Smooth muscle cell of the coronary artery (primary cell): ENCODE data around the gene TM7SF2. TPM values are rescaled to one million over a fixed set of nuclear protein-coding genes. Genes with fewer than 3 reads are reported as not detected.

Experiments used
- total RNA-seq: library from RNA; depleted of rRNA; stranded (reverse); fragments of >200 nt; gene quantifications from 2 replicates; pipeline ENCODE4 v1.2.3, GENCODE V29; 2014; ENCODE audit warnings: low replicate concordance

The TM7SF2 gene
- total RNA-seq = 7.6 and 8.8 TPM in 2 replicates

DNA sequence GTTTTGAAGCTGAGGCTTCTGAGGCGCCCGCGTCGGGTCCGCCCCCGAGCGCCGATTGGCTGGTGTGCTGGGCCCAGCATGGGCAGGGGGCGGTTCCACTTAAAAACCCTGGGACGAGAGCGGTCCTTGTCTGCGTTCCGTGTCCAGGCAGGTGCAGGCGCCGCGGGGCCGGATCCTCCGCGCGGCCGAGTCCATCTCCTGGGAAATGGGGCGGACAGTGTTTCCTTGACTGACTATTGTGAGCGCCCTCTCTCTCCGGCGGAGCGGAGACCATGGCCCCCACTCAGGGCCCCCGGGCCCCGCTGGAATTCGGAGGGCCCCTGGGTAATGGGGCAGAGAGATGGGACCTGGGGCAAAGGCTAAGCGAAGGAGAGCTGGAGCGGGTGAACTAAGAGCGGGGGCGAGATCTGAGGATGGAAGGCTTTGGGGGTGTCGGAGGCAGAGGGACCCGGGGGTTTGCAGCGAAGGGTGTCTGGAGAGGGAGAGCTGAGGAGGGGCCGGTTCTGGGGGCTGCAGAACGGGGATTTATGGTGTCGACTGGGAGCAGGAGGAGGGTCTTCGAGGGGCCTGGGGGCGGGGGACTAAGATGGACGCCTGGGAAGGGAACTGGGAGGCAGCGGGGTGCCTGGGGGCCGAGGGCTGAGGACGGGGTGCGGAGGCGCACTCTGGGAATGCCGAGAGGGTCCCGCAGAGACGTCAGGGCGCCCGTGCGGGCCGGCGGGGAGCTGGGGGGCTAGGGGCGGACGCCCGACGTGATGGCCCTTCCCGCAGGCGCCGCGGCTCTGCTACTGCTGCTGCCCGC lies at the start of gene TM7SF2:
Gene TM7SF2 (plus strand): TSS at position 129 of the 802 bp plus-strand sequence. CDS start 144 bp downstream, at position 273.

DNA sequence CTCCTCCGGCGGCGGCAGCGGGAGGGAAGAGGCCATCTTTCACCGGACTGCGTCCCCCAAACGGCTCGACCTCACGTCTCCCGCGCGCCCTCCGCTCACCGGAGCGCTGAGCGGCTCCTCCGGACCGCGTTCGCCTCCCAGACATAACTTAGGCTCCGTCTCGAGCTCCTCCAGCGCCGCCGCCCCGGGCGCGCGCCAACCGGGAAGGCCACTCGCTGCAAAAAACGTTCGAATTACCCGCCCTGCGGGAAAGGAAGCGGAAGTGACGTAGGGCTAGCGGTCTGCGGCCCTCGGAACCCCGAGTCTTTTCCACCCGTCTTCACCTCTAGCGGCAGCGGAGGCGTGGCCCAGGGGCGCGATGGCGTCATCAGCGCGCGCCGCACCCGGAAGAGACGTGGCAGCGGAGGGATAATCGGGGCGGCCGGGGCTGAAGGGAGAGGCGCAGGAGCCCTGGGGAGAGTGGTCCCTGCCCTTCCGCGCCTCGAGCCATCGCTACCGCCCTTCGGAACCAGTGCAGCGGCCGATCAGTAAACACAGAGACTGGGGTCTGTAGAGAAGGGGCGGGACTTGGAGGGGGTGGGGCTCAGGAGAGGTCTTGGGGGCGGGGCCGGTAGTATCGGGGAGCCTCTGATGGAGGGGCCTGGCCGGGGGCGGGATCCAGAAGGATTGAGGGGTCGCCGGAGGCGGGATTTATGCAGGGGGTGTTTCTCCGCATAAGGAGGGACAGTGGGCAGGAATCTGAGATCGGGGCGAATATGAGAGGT lies 27.7 kb upstream of the TM7SF2 start, which contains the start of the genes CDCA5 and ZFPL1:
Gene CDCA5 (minus strand): TSS at position 207 of the 764 bp plus-strand sequence. CDS start 62 bp downstream, at position 145.
Gene ZFPL1 (plus strand): TSS at position 389 of the 764 bp plus-strand sequence. CDS start 477 bp downstream, outside the sequence.

DNA sequence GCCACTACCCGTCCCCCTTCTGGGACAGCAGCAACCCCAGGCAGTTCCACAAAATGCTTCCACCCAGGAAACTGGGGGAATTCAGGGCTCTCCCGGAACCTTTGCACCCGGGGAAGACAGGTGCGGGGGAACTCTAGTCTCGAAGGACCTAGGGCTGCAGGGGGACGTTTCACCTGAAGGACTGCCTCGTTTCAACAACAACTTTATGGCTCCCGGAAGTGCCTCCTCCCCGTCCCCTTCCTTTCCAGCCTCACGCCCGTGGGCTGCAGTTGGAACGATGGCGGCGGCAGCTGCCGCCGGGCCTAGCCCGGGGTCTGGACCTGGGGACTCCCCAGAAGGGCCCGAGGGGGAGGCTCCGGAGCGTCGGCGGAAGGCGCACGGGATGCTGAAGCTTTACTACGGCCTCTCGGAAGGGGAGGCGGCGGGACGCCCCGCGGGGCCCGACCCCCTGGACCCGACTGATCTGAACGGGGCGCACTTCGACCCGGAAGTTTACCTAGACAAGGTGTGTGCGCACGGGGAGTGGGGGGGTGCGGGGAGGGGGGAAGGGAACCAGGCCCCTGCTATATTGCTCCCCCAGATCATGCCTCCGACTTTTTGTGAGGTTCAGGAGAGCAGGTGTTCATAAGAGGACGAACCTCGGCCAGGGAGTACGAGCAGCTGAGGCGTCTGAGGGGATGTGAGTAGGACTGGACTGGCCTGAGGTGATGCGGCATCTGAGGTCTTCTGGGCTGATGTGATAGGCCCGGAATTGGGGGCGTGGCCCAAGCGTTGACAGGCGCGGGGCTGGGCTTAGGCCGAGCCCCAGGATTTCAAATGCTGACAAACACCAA lies 15.5 kb upstream of the TM7SF2 start, which contains the start of gene VPS51:
Gene VPS51 (plus strand): TSS at position 241 of the 833 bp plus-strand sequence. CDS start 37 bp downstream, at position 278.

DNA sequence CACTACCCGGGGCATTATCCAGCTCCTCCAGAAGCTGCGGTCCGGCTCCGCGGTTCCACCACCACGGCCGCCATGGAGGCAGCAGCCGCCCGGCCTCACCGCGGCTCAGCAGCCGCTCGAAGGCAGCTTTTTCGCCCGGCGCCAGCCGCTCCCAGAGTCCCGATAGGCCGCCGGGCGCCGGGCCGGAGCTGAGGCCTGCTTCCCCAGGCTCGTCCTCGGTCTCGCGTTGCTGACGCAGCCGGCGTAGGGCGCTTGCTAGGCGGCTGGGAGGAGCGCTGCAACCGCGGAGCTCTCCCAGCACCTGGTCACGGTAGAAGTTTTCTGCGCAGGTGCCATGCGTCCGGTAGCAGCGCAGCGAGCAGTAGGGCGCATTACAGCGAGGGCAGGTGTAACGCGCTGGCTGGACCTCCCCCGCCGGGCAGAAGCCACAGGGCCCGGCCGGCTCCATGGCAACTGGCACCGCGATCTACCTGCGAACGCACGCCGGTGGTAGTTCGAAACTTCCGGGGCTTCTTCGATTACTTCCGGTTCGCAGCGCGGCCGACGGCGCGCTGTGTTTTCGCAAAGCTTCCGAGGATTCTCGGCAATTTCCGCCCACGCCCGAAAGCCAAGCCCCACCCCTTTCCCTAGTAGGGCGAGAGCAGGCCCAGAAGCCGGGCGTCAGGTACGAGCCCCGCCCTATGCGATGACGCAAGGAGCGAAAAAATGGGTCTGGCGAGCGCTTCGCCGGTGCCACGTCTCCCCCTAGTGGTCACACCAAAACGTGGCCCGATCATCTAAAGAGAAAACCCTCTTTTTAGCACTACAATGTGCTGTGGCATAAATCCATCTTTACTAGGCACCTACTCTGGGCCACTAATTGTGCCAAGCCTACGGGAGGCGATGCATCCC lies 5.8 kb downstream of the TM7SF2 start, which contains the start of gene ZNHIT2:
Gene ZNHIT2 (minus strand): TSS at position 496 of the 891 bp plus-strand sequence. CDS start 48 bp downstream, at position 448.

DNA sequence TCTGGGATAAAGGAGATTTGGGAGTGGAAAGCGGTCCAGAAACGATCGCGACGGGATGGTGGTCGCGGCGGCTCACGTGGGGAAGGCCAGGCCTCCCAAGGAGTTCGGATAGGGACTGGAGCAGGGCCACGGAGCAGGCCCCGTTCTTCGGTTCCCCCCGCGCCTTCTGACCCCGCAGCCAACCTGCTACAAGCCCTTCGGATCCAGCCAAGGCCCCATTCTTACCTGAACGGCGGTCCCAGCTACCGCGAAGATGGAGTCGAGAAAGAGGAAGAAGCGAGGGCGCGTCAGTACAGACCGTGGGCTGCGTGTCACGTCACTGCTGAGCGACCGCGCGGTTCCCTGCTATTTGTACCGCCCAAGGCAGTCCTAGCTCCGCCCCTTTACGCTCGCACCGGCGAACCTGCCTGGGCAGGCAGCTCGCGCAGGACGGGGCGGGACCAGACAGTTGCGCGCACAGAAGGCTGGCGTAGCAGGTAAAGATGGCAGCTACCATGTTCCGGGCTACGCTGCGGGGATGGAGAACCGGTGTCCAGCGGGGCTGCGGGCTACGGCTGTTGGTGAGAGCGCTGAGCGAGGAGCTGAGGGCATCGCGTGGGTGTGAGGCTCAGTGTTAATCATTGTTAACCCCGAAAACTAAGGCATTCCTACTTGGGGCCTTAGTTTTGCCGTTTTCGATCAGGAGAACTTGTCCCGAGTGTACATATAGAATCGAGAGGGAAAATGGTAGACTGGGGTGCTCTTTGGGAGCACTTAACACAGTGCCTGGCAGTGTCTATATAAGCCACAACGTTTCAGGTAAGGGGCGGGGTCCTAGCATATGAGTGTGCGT lies 10.4 kb downstream of the TM7SF2 start, which contains the start of the genes FAU and MRPL49:
Gene FAU (minus strand): TSS at position 270 of the 832 bp plus-strand sequence. CDS start 321 bp downstream, outside the sequence.
Gene MRPL49 (plus strand): TSS at position 457 of the 832 bp plus-strand sequence. CDS start 26 bp downstream, at position 483.

DNA sequence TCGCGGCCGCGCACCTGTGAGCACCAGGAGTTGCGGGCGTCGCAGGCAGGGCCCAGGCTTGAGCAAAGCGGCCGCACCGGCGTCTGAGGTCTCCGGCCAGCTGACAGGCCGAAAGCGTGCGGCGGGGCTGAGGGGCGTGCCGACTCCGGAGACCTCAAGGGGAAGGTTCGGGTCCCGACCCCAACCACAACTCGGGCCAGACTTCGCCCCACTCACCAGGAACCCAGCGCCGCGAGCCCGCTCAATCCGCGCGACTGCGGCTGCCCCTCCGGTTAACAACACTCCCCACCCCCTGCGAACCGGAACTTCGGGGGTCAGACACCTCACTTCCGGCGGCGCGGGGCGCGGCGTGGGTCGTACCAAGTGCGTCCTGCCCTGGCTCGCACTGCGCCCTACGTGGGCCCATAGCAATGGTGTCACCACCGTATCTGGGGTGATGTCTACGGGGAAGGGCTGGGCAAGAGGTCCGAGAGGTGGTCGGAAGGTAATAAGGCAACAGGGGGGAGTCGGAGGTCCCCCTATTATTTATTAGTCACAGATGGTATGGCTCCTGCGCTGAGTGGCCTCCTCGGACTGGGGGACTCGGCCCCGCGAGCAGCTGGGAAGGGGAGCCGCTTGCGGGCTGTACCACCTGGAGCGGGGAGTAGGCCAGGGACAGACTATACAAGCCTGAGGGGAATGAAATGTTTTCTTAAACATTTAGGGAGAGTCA lies 22.7 kb downstream of the TM7SF2 start, which contains the start of gene SYVN1:
Gene SYVN1 (minus strand): TSS at position 280 of the 712 bp plus-strand sequence. CDS start 918 bp downstream, outside the sequence.

Other genes with a start within 250 kb of the TM7SF2 start
- 71.9 and 97.1 TPM in 2 replicates for gene EHD1, start 233.3 kb upstream of the TM7SF2 start, total RNA-seq
- 5.6 and 9.2 TPM in 2 replicates for gene ATG2A, start 194.7 kb upstream of the TM7SF2 start, total RNA-seq
- gene PPP2R5B, start 187.2 kb upstream of the TM7SF2 start, total RNA-seq = 4.3 and 8.9 TPM in 2 replicates
- gene GPHA2, start 176.0 kb upstream of the TM7SF2 start, total RNA-seq = not detected in 2 replicates
- gene MAJIN, start 139.8 kb upstream of the TM7SF2 start, total RNA-seq = not detected in 2 replicates
- gene BATF2, start 114.9 kb upstream of the TM7SF2 start, total RNA-seq = 0.15 TPM in 1 of 2 replicates, not detected in the other
- gene ARL2, start 97.7 kb upstream of the TM7SF2 start, total RNA-seq = 91.6 and 106 TPM in 2 replicates
- gene SNX15, start 84.4 kb upstream of the TM7SF2 start, total RNA-seq = 5.9 TPM in 2 replicates
- 6.3 and 8.6 TPM in 2 replicates for gene SAC3D1, start 70.7 kb upstream of the TM7SF2 start, total RNA-seq
- 13.1 and 25.5 TPM in 2 replicates for gene NAALADL1, start 53.3 kb upstream of the TM7SF2 start, total RNA-seq
- 0.35 and 2.2 TPM in 2 replicates for gene CDCA5, start 27.8 kb upstream of the TM7SF2 start, total RNA-seq
- 21.5 and 40.3 TPM in 2 replicates for gene ZFPL1, start 27.6 kb upstream of the TM7SF2 start, total RNA-seq
- gene VPS51, start 15.7 kb upstream of the TM7SF2 start, total RNA-seq = 215 and 350 TPM in 2 replicates
- 3.0 and 7.5 TPM in 2 replicates for gene ZNHIT2, start 5.8 kb downstream of the TM7SF2 start, total RNA-seq
- 499 and 518 TPM in 2 replicates for gene FAU, start 10.3 kb downstream of the TM7SF2 start, total RNA-seq
- 25.4 and 41.2 TPM in 2 replicates for gene MRPL49, start 10.4 kb downstream of the TM7SF2 start, total RNA-seq
- 11.7 and 19.7 TPM in 2 replicates for gene SYVN1, start 22.6 kb downstream of the TM7SF2 start, total RNA-seq
- not detected in 2 replicates for gene SPDYC, start 58.4 kb downstream of the TM7SF2 start, total RNA-seq
- gene CAPN1, start 70.1 kb downstream of the TM7SF2 start, total RNA-seq = 49.4 and 94.9 TPM in 2 replicates
- 3.4 and 3.9 TPM in 2 replicates for gene POLA2, start 150.1 kb downstream of the TM7SF2 start, total RNA-seq
- 8.5 and 17.2 TPM in 2 replicates for gene CDC42EP2, start 203.0 kb downstream of the TM7SF2 start, total RNA-seq
- gene DPF2, start 222.0 kb downstream of the TM7SF2 start, total RNA-seq = 19.4 and 27.6 TPM in 2 replicates
- gene TIGD3, start 242.9 kb downstream of the TM7SF2 start, total RNA-seq = 0.15 TPM in 1 of 2 replicates, not detected in the other